Keratinocyte (primary cell): ENCODE data around the gene BRCA2. TPM values are rescaled to one million over a fixed set of nuclear protein-coding genes. Genes with fewer than 3 reads are reported as not detected.

Experiments
- DNase-seq: peaks from one replicate; pipeline ENCODE4 v3.0.0-alpha.2; 2011; ENCODE audit warnings: low read depth, missing footprints, low spot score
- FAIRE-seq: peaks from 2 replicates; lab custom pipeline; 2011; peaks lifted over from hg19 to GRCh38; lab: Jason Lieb, UNC
- H2AFZ ChIP-seq: 2 replicates; pipeline ENCODE4 v1.6.0; 2012; ENCODE audit warnings: low read length, control low read depth, inconsistent platforms; ENCODE audit not compliant: control insufficient read depth
- H3K27ac ChIP-seq: 2 replicates; pipeline ENCODE4 v1.5.1; 2011; ENCODE audit warnings: low read length; ENCODE audit not compliant: control insufficient read depth, insufficient read depth
- H3K27me3 ChIP-seq: 3 replicates; pipeline ENCODE4 v1.6.0; 2011; ENCODE audit warnings: low read length; ENCODE audit not compliant: control insufficient read depth, insufficient read depth; ENCODE audit errors: extremely low read depth
- H3K36me3 ChIP-seq, 2 experiments: 2 replicates in 1 of 2; 3 replicates in 1 of 2; pipeline ENCODE4 v1.5.1; 2011; ENCODE audit warnings: low read length in 2 of 2, mild to moderate bottlenecking in 1 of 2; ENCODE audit not compliant: control insufficient read depth in 2 of 2, insufficient read depth in 2 of 2; ENCODE audit errors: extremely low read depth in 1 of 2
- H3K4me1 ChIP-seq: 3 replicates; pipeline ENCODE4 v1.5.1; 2011; ENCODE audit warnings: low read length; ENCODE audit not compliant: control insufficient read depth, insufficient read depth; ENCODE audit errors: extremely low read depth
- H3K4me2 ChIP-seq: 3 replicates; pipeline ENCODE4 v1.6.0; 2011; ENCODE audit warnings: low read depth, low read length; ENCODE audit not compliant: control insufficient read depth, insufficient read depth; ENCODE audit errors: extremely low read depth
- H3K4me3 ChIP-seq, 3 experiments: fragments of 200-600 bp in 1 of 3; sonication (generic) in 1 of 3; 2 replicates in 2 of 3; 3 replicates in 1 of 3; pipeline ENCODE4 v1.5.1; 2011 to 2016; ENCODE audit warnings: low read length in 3 of 3, mild to moderate bottlenecking in 3 of 3, control low read depth in 2 of 3, inconsistent platforms in 1 of 3, low read depth in 1 of 3, mixed read lengths in 1 of 3, mixed run types in 1 of 3, moderate library complexity in 1 of 3; ENCODE audit not compliant: control insufficient read depth in 2 of 3, insufficient read depth in 2 of 3; ENCODE audit errors: extremely low read depth in 1 of 3
- H3K79me2 ChIP-seq: 2 replicates; pipeline ENCODE4 v1.6.0; 2012; ENCODE audit warnings: low read length; ENCODE audit not compliant: control insufficient read depth, insufficient read depth
- H3K9ac ChIP-seq: 3 replicates; pipeline ENCODE4 v1.6.0; 2011; ENCODE audit warnings: low read length; ENCODE audit not compliant: control insufficient read depth, insufficient read depth; ENCODE audit errors: extremely low read depth
- H3K9me1 ChIP-seq: 3 replicates; pipeline ENCODE4 v1.6.0; 2011; ENCODE audit warnings: low read length; ENCODE audit not compliant: control insufficient read depth, insufficient read depth; ENCODE audit errors: extremely low read depth
- H3K9me3 ChIP-seq: 2 replicates; pipeline ENCODE4 v1.5.1; 2012; ENCODE audit warnings: low read depth, low read length; ENCODE audit not compliant: control insufficient read depth
- H4K20me1 ChIP-seq: 3 replicates; pipeline ENCODE4 v1.6.0; 2011; ENCODE audit warnings: low read length; ENCODE audit not compliant: control insufficient read depth, insufficient read depth; ENCODE audit errors: extremely low read depth
- EZH2 ChIP-seq: IDR thresholded peaks from one replicate; pipeline ENCODE4 v1.6.1; 2012; ENCODE audit warnings: inconsistent platforms, mild to moderate bottlenecking, low read length, moderate library complexity
- dilution Hi-C: fragments of 300-500 bp; cut with MboI; formaldehyde crosslinking; loops from one replicate; pipeline ENCODE4 v1.7.0; 2020; ENCODE audit warnings: low sequenced_read_pairs; ENCODE audit not compliant: extremely low pct_ligation_motif_present
- polyA plus RNA-seq, 5 experiments: library from polyadenylated mRNA; depleted of rRNA in 3 of 5; stranded (reverse) in 3 of 5; stranded (forward) in 1 of 5; unstranded in 1 of 5; fragments of >200 nt; gene quantifications; 1 replicate in 1 of 5; 2 replicates in 3 of 5; 3 replicates in 1 of 5; pipeline versions ENCODE4 v1.2.1 to v1.2.3, GENCODE V29; 2011 to 2012; ENCODE audit warnings: missing spikeins in 2 of 5, low read depth in 1 of 5, low replicate concordance in 1 of 5
- TF ChIP-seq, protein P1 (sequence below), 3 experiments: IDR thresholded peaks in 1 of 3; conservative IDR thresholded peaks in 1 of 3; optimal IDR thresholded peaks in 1 of 3; 2 replicates in 2 of 3; 3 replicates in 1 of 3; pipeline versions ENCODE3 to v1.5.1; 2011; ENCODE audit warnings: low read length in 3 of 3, mild to moderate bottlenecking in 3 of 3, moderate library complexity in 2 of 3, control low read depth in 1 of 3, inconsistent platforms in 1 of 3; ENCODE audit not compliant: insufficient read depth in 2 of 3; ENCODE audit errors: extremely low read depth in 1 of 3

Gene BRCA2
- polyA plus RNA-seq, 1 donor (not counting 4 experiments of a cell fraction or from before 2014, with no cell fraction given) = 2.4 TPM

DNA sequence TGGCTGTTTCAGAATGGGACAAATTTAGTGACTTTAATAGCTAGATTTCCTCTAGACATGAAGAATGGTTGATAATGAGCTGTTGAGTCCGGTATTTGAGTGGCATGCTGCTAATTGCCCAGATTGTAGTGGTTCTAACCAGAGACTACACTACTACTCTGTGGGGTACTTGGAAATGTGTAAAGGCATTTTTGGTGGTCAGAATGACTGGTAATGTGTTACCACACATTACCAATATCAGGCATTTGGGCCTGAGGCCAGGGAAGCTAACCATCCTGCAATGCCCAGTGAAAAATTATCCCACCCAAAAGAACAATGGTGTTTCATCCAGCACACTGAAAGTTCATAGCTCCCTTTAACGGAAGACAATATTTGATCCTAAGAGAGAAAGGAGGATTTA, 130.2 kb downstream of the BRCA2 start:
- TF ChIP-seq, protein P1, sequence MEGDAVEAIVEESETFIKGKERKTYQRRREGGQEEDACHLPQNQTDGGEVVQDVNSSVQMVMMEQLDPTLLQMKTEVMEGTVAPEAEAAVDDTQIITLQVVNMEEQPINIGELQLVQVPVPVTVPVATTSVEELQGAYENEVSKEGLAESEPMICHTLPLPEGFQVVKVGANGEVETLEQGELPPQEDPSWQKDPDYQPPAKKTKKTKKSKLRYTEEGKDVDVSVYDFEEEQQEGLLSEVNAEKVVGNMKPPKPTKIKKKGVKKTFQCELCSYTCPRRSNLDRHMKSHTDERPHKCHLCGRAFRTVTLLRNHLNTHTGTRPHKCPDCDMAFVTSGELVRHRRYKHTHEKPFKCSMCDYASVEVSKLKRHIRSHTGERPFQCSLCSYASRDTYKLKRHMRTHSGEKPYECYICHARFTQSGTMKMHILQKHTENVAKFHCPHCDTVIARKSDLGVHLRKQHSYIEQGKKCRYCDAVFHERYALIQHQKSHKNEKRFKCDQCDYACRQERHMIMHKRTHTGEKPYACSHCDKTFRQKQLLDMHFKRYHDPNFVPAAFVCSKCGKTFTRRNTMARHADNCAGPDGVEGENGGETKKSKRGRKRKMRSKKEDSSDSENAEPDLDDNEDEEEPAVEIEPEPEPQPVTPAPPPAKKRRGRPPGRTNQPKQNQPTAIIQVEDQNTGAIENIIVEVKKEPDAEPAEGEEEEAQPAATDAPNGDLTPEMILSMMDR (optimal IDR thresholded peaks at IDR 0.05 in 1 of 3, IDR thresholded peaks at IDR 0.05 in 1 of 3, conservative IDR thresholded peaks at IDR 0.05 in 1 of 3; ENCODE audit: extremely low read depth in 1 of 3, insufficient read depth in 2 of 3, low read length in 3 of 3) = no peak
- no peak for TF ChIP-seq EZH2
- Histone ChIP-seq H3K27me3 (no peaks in the 10 kb centered on the region), H3K4me1 (no peaks in the 10 kb centered on the region), H3K79me2 (no peaks in the 10 kb centered on the region), H3K4me3 (no peak overlapping the region), H3K27ac (no peak overlapping the region), H3K4me2 (no peak overlapping the region), H3K9me1 (no peaks in the 10 kb centered on the region), H3K9me3 (no peaks in the 10 kb centered on the region), H2AFZ (no peak overlapping the region), H3K36me3 (peaks cover 0 to 1% of the 10 kb centered on the region in 2 experiments), H4K20me1 (no peaks in the 10 kb centered on the region), H3K9ac (no peak overlapping the region)
- no peak for DNase-seq
- dilution Hi-C loops = no loop called here
- FAIRE-seq = no peak

DNA sequence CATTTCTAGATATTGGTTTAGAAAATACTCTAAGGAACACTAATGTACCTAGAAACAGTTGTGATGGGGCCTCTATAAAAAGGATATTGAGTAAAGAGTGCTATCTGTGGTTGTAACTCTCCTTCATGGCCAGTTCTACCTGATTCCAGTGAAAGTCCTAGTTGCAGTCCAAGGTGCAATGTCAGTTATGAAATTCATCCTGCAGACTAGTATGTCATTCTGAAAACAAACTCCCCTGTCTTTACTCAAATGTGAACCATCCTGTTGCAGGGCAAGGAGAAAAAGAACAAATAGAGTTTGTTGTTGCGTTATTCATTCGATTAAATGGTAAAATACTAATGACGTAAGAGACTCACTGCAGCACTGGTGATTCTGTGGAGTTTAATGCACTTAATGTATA, 130.9 kb downstream of the BRCA2 start:
- DNase-seq (no peak), FAIRE-seq (no peak)
- dilution Hi-C loops = no loop called here
- Histone ChIP-seq H3K4me1 (no peaks in the 10 kb centered on the region), H2AFZ (no peak overlapping the region), H3K4me2 (no peak overlapping the region), H4K20me1 (no peaks in the 10 kb centered on the region), H3K36me3 (peaks cover 0 to 3% of the 10 kb centered on the region in 2 experiments), H3K9me1 (no peaks in the 10 kb centered on the region), H3K27ac (no peak overlapping the region), H3K9ac (no peak overlapping the region), H3K9me3 (no peaks in the 10 kb centered on the region), H3K4me3 (no peak overlapping the region), H3K79me2 (no peaks in the 10 kb centered on the region), H3K27me3 (no peaks in the 10 kb centered on the region)
- no peak for TF ChIP-seq EZH2
- TF ChIP-seq, protein P1 (optimal IDR thresholded peaks at IDR 0.05 in 1 of 3, IDR thresholded peaks at IDR 0.05 in 1 of 3, conservative IDR thresholded peaks at IDR 0.05 in 1 of 3; ENCODE audit: extremely low read depth in 1 of 3, insufficient read depth in 2 of 3, low read length in 3 of 3) = no peak
